ENCODE data around the gene ETNK2.

The ETNK2 gene

DNA sequence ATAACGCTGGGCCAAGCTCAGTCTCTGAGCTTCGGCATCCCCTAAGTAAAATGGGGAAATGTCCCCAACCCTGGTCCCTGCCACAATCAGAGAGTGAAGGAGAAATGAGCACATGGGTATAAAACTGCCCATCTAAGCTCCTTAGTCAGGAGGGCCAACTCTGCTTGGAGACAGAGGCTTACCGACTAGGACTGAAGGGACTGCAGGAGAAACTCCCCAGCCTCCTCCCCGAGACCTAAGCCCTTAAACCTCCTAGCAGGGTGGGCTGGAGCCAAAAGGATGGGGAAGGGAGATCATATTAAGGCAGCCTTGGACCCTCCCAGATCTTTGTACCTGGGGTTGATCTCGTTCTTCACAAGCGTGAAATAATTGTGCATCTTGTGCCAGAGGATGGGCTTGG, 5.5 kb downstream of the ETNK2 start:
- no peak for FAIRE-seq

- no peak for FAIRE-seq
These were observed 6.8 kb downstream of the ETNK2 start for GRCh38 chr1:204145033-204145504.

- FAIRE-seq: no peak
These were observed 8.4 kb downstream of the ETNK2 start for GRCh38 chr1:204143276-204144041.

DNA sequence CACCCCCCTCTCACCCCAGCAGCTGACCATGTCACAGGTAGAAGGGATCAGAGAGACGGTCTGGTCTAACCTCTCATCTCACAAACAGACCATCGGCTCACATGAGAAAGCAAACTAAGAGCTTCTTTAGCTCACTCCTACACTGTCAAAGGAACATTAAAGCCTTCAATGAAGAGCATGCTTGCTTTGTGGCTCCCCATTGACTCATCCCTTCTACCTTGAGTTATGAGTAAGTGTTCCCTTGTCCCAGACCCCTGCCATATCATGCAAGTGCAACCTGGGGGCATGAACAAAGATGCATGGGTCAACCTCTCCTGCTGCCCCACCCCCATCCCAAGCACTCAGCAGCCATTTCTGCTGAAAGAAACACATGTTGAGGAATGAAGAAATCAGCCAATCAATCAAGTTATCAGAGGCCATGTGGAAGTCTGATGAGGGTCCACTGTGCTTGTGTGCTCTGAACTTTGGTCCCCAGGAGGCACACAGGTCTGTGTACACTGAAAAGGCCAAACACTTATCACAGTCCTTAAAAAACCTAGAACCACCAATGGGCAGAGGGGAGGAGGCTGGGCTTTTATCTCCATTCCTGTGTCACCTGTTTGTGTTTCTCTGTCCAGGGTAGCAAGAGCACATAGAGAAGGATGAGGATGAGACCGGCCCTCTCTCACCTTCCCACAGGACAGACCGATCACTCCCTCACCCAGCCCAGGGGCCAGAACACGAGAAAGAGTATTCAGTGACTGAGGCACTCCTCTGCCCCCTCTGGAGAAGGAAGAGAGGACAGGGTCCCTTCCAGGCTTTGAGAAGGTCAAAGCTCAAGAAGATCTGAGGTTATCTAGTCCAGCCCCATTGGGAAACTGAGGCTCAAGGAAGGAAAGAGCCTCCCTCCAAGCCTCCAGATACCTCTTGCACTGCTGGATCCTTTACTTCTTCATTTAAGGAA, 9.5 kb downstream of the ETNK2 start:
- FAIRE-seq: no peak

GRCh38 chr1:204141131-204141530, 10.7 kb downstream of the ETNK2 start:
- no peak for FAIRE-seq

GRCh38 chr1:204139952-204140351, 11.9 kb downstream of the ETNK2 start:
- FAIRE-seq: no peak

GRCh38 chr1:204139088-204139487, 12.8 kb downstream of the ETNK2 start:
- FAIRE-seq: no peak

GRCh38 chr1:204136814-204137213, 15.0 kb downstream of the ETNK2 start:
- no peak for FAIRE-seq

GRCh38 chr1:204134103-204134502, 17.7 kb downstream of the ETNK2 start:
- no peak for FAIRE-seq

DNA sequence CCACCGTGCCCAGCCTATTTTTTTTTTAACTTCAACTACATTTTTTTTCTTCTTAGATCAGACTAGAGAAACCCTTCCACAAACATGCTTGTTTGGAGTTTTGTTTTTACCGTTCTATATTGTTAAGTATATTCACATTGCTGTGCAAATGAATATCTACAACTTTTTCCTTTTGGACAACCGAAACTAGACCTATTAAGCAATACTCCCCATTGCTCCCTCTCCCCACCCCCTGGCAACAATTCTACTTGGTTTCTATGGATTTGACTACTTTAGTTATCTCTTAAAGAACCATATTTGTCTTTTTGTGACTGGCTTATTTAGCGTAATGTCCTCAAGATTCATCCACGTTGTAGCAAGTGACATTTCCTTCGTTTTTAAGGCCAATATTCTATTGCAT, 19.1 kb downstream of the ETNK2 start:
- FAIRE-seq: no peak

DNA sequence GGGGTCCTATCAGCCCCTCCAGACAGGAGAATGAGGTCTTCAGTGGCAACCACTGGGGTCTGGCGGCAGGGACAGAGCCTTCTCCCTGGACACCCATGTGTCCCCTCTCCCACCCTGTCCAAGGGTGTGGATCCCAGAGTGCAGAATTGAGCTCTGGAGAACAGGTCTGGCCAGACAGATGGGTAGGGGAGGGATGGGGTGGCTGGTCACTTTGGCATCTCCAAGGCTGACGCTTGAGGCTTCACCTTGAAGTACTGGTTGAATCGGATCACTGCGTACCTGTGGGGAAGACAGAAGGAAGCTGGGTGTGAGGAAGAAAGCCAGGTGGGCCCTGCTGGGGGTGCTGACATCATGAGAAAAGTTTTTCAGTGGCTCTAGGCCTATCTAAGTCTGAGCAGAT, 19.9 kb downstream of the ETNK2 start:
- no peak for FAIRE-seq

GRCh38 chr1:204130981-204131892, 20.6 kb downstream of the ETNK2 start:
- no peak for FAIRE-seq

- no peak for FAIRE-seq
These were observed 21.7 kb downstream of the ETNK2 start for GRCh38 chr1:204130178-204130577.

DNA sequence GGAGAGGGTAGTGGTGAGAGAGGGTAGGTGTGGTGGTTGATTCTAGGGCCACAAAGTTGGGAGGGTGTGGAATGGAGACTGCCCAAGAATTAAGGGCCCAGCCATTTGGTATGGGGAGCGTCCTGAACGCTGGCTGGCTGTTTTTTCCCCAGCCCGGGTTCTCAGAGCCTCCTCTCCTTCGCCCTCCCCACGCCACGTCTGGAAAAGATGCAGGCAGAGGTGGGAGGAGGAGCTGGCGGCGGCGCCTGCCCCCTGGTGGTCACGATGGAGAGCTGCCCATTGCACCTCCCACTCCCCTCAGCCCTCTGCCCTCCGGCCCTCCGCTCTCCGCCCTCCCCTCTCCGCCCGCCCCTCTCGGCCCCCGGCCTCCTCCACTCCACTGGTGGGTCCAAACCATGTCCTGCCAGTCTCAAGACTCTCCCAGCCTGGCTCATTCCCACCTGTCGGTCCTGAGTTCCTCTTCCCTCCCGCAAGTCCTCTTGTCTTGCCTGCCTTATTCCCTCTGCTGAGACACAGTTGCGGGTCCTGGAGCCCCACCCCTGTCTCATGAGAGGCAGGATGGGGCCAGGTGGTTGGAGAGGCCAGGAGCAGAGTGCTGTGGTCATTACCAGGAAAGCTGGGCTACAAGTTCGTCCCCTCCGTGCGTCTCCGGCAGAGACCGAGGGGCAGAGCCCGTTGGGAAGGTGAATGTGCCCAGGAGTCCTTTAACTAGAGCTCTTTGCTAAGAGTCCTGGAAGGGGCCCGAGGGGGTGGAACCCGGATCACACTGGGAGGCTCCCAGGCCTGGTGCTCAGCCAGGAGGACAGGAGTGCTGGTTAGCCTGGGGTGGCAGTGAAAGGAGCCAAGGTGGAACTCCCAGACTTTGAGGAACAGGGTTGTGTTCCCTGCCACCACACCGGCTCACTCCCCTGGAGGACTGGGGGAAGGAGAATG, 22.6 kb downstream of the ETNK2 start:
- no peak for FAIRE-seq

GRCh38 chr1:204128464-204128963, 23.3 kb downstream of the ETNK2 start:
- FAIRE-seq: no peak

- peak; percentile 84 for FAIRE-seq
These were observed 24.1 kb downstream of the ETNK2 start for GRCh38 chr1:204127597-204128242.

GRCh38 chr1:204126956-204127355, 24.9 kb downstream of the ETNK2 start:
- FAIRE-seq: no peak

DNA sequence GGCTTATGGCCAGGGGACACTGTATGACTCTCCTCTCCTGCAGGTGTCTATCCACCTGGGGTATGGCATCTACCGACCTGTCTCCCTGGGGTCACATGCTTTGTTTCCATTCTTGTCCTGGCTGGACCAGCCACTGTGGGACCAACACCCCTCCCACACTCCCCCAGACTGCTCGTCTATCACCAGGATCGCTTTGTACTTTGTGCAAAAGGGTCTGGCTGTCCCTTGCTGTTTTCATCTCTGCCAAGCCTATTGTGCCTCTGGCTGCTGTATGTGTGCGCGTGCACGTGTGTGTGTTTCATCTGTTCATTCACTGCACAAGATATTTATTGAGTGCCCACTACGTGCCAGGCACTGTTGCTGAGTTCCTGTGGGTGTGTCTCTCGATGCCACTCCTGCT, 25.5 kb downstream of the ETNK2 start:
- FAIRE-seq: no peak

DNA sequence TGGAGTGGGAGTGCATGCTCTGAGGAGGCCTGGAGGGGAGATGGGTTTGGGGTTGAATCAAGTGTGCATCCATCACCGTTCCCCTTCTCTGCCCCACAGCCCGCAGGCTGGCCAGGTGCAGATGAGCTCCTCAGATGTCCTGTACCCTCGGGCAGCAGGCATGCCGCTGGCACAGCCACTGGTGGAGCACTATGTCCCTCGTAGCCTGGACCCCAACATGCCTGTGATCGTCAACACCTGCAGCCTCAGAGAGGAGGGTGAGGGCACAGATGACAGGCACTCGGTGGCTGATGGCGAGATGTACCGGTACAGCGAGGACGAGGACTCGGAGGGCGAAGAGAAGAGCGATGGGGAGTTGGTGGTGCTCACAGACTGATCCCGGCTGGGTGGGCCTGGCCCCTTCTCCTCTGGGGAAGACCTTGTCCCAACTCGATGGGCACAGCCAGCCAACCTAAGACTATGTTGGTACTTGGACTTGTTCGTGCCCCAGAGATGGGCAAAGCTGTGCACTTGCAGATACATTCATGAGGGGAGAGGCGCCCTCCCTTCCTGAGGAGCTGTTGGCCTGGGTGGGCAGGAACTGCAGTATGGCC, 26.0 kb downstream of the ETNK2 start:
- no peak for FAIRE-seq

DNA sequence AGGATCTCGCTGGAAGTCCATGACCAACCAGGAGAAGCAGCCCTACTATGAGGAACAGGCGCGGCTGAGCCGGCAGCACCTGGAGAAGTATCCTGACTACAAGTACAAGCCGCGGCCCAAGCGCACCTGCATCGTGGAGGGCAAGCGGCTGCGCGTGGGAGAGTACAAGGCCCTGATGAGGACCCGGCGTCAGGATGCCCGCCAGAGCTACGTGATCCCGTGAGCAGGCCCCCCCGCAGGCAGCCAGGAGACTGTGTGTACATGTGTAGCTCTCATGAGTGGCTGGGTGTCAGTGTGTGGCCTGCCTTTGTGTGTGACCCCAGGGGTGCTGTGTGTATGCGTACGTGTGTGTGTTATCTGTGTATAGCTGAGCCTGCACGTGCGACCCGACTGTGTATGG, 27.2 kb downstream of the ETNK2 start:
- no peak for FAIRE-seq
